Measurements from ENCODE around the gene TMEM26. TPM values are rescaled to one million over a fixed set of nuclear protein-coding genes. Genes with fewer than 3 reads are reported as not detected.

The TMEM26 gene
- total RNA-seq, 1 donor from 2014 or later = 1.0 TPM

- H3K27me3 Mint-ChIP-seq (ENCODE audit: low read depth) = peaks cover 8% of the 10 kb centered on the region
- no peak overlapping the region for H3K27ac Mint-ChIP-seq (ENCODE audit: unreplicated experiment)
- peaks cover 39% of the 10 kb centered on the region for H3K9me3 Mint-ChIP-seq (ENCODE audit: low read depth)
- TF ChIP-seq CTCF (IDR thresholded peaks at IDR 0.05) = no peak
- H3K36me3 Mint-ChIP-seq (ENCODE audit: low read depth) = peaks cover 15% of the 10 kb centered on the region
- no peaks in the 10 kb centered on the region for H3K4me1 Mint-ChIP-seq (ENCODE audit: low read depth)
- no peak overlapping the region for H3K4me3 Mint-ChIP-seq (ENCODE audit: unreplicated experiment)
- peak; percentile 79 for DNase-seq (ENCODE audit: low spot score)
These were observed 76.2 kb downstream of the TMEM26 start for GRCh38 chr10:61376908-61377368.

GRCh38 chr10:61376377-61376776 lies 76.8 kb downstream of the TMEM26 start:
- H3K27me3 Mint-ChIP-seq (ENCODE audit: low read depth) = peaks cover 8% of the 10 kb centered on the region
- no peak for TF ChIP-seq CTCF (IDR thresholded peaks at IDR 0.05)
- H3K4me1 Mint-ChIP-seq (ENCODE audit: low read depth) = no peaks in the 10 kb centered on the region
- peaks cover 15% of the 10 kb centered on the region for H3K36me3 Mint-ChIP-seq (ENCODE audit: low read depth)
- no peak for DNase-seq (ENCODE audit: low spot score)
- H3K9me3 Mint-ChIP-seq (ENCODE audit: low read depth) = peaks cover 44% of the 10 kb centered on the region
- H3K27ac Mint-ChIP-seq (ENCODE audit: unreplicated experiment) = no peak overlapping the region
- H3K4me3 Mint-ChIP-seq (ENCODE audit: unreplicated experiment) = no peak overlapping the region

GRCh38 chr10:61366365-61366764 lies 86.8 kb downstream of the TMEM26 start:
- DNase-seq (ENCODE audit: low spot score) = no peak
- Mint-ChIP-seq H3K27ac (ENCODE audit: unreplicated experiment) (no peak overlapping the region), H3K9me3 (ENCODE audit: low read depth) (peaks cover 10% of the 10 kb centered on the region), H3K4me3 (ENCODE audit: unreplicated experiment) (no peak overlapping the region), H3K36me3 (ENCODE audit: low read depth) (no peaks in the 10 kb centered on the region), H3K4me1 (ENCODE audit: low read depth) (no peaks in the 10 kb centered on the region), H3K27me3 (ENCODE audit: low read depth) (peaks cover 33% of the 10 kb centered on the region)
- TF ChIP-seq CTCF (IDR thresholded peaks at IDR 0.05) = no peak

- peaks cover 33% of the 10 kb centered on the region for H3K27me3 Mint-ChIP-seq (ENCODE audit: low read depth)
- no peak for DNase-seq (ENCODE audit: low spot score)
- peaks cover 14% of the 10 kb centered on the region for H3K9me3 Mint-ChIP-seq (ENCODE audit: low read depth)
- no peaks in the 10 kb centered on the region for H3K36me3 Mint-ChIP-seq (ENCODE audit: low read depth)
- no peak overlapping the region for H3K27ac Mint-ChIP-seq (ENCODE audit: unreplicated experiment)
- no peak for TF ChIP-seq CTCF (IDR thresholded peaks at IDR 0.05)
- H3K4me1 Mint-ChIP-seq (ENCODE audit: low read depth) = no peaks in the 10 kb centered on the region
- no peak overlapping the region for H3K4me3 Mint-ChIP-seq (ENCODE audit: unreplicated experiment)
These were observed 88.6 kb downstream of the TMEM26 start for GRCh38 chr10:61364619-61365018.

- no peak for TF ChIP-seq CTCF (IDR thresholded peaks at IDR 0.05)
- Mint-ChIP-seq H3K27me3 (ENCODE audit: low read depth) (peaks cover 25% of the 10 kb centered on the region), H3K4me3 (ENCODE audit: unreplicated experiment) (no peak overlapping the region), H3K27ac (ENCODE audit: unreplicated experiment) (no peak overlapping the region), H3K36me3 (ENCODE audit: low read depth) (no peaks in the 10 kb centered on the region), H3K9me3 (ENCODE audit: low read depth) (peaks cover 17% of the 10 kb centered on the region), H3K4me1 (ENCODE audit: low read depth) (no peaks in the 10 kb centered on the region)
- DNase-seq (ENCODE audit: low spot score) = no peak
These were observed 90.2 kb downstream of the TMEM26 start for GRCh38 chr10:61363006-61363405.
